Psoas muscle (tissue), 8 donors: ENCODE results near the gene LRRC56. TPM values are rescaled to one million over a fixed set of nuclear protein-coding genes. Genes with fewer than 3 reads are reported as not detected.

Experiments used
- ATAC-seq, 4 donors: fragments of 200-7000 bp; cut with Tn5 transposase; one replicate each; pipeline ENCODE4 v1.9.1; 2020; ENCODE audit warnings: moderate library complexity in 3 of 4, mild to moderate bottlenecking in 2 of 4
- DNase-seq, 2 donors: peaks; one replicate each; pipeline ENCODE4 v3.0.0-alpha.2; 2020
- H3K27ac ChIP-seq: fragments of 200-600 bp; one replicate; pipeline ENCODE4 v1.8.0; 2022
- H3K27me3 ChIP-seq, 3 donors: fragments of 200-600 bp in 1 of 3; one replicate each; pipeline versions ENCODE4 v1.6.1 to v1.8.0; 2013 to 2022; ENCODE audit warnings: low read length in 2 of 3, mild to moderate bottlenecking in 2 of 3, moderate library complexity in 1 of 3; ENCODE audit not compliant: insufficient read depth in 3 of 3
- H3K36me3 ChIP-seq, 2 donors: fragments of 200-600 bp in 1 of 2; one replicate each; pipeline versions ENCODE4 v1.6.1 to v1.8.0; 2013 to 2022; ENCODE audit warnings: low read depth in 1 of 2, mild to moderate bottlenecking in 1 of 2, moderate library complexity in 1 of 2; ENCODE audit not compliant: insufficient read depth in 1 of 2
- H3K4me1 ChIP-seq: fragments of 200-600 bp; one replicate; pipeline ENCODE4 v1.8.0; 2022
- H3K4me3 ChIP-seq: fragments of 200-600 bp; one replicate; pipeline ENCODE4 v1.8.0; 2022; ENCODE audit warnings: mild to moderate bottlenecking
- H3K9me3 ChIP-seq: fragments of 200-600 bp; one replicate; pipeline ENCODE4 v1.8.0; 2022
- WGBS, 3 donors: extraction: QIAGEN DNeasy Blood & Tissue Kit; methylation state at CpG; one replicate each; pipeline versions ENCODE4 v1.1.6 to v1.1.7; 2013; 5-methylcytosine and 5-hydroxymethylcytosine counted together
- intact Hi-C, 2 donors: fragments of 100-400 bp; cut with DNase I; formaldehyde crosslinking; loops; one replicate each; pipeline versions ENCODE4 v1.11.0 to v1.14.2; 2022
- polyA plus RNA-seq, 3 donors: library from polyadenylated mRNA; stranded (reverse); fragments of 200-250 nt; gene quantifications; one replicate each; pipeline ENCODE4 v1.2.3, GENCODE V29; 2013
- total RNA-seq, 4 donors: library from RNA; stranded (reverse); fragmentation: NEBNext Ultra II Directional in 2 of 4; extraction: Animal tissue kit (Norgen Biotek cat#: 25700) in 2 of 4; gene quantifications; one replicate each; pipeline versions ENCODE4 v1.2.1 to v1.2.4, GENCODE V29; 2021 to 2023
- TF ChIP-seq, protein P1 (sequence below): fragments of 200-600 bp; IDR thresholded peaks from one replicate; pipeline ENCODE4 v1.8.0; 2022; ENCODE audit warnings: antibody characterized with exemption
- donor health status: healthy with polysubstance abuse.
- donor health status: DM: no; HTN: no; CAD: no; lungs with moderate emphysema.
- donor health status: Bipolar disorder and iron deficiency.
- donor health status: healthy.
- donor health status: DM: yes; HTN: yes; CAD: no.
- donor health status: DM: no; HTN: no; CAD: no.
- donor health status: DM: no; HTN: no; CAD: no.
- donor health status: DM: yes; HTN: yes; CAD: no.

The LRRC56 gene
- total and polyA plus RNA-seq, 7 donors: 0.30 to 0.84 (median 0.54) TPM; not detected in 1

DNA sequence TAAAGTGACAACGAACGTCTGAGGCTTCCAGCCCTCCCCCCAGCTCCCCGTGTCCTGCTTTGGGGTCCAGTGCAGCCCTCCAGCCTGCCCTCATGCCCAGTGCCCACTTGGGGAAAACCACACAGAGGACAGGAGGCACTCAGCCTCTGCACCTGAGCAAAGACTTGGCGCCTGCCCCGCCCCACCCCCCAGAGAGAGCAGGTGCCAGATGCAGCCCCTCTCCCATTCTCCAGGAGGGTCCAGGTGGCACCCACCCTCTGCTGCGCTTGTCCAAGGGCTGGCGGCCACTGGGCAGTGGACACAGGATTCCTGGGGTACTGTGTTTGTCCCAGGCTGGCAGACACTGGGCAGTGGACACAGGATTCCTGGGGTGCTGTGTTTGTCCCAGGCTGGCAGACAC, 46.0 kb upstream of the LRRC56 start:
- no peaks in the 10 kb centered on the region for H3K9me3 ChIP-seq
- no peaks in the 10 kb centered on the region for H3K27me3 ChIP-seq
- TF ChIP-seq, protein P1, sequence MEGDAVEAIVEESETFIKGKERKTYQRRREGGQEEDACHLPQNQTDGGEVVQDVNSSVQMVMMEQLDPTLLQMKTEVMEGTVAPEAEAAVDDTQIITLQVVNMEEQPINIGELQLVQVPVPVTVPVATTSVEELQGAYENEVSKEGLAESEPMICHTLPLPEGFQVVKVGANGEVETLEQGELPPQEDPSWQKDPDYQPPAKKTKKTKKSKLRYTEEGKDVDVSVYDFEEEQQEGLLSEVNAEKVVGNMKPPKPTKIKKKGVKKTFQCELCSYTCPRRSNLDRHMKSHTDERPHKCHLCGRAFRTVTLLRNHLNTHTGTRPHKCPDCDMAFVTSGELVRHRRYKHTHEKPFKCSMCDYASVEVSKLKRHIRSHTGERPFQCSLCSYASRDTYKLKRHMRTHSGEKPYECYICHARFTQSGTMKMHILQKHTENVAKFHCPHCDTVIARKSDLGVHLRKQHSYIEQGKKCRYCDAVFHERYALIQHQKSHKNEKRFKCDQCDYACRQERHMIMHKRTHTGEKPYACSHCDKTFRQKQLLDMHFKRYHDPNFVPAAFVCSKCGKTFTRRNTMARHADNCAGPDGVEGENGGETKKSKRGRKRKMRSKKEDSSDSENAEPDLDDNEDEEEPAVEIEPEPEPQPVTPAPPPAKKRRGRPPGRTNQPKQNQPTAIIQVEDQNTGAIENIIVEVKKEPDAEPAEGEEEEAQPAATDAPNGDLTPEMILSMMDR: no peak
- intact Hi-C loops: loop anchor here in 1 of 2 donors (5.0 kb wide), 1 partner anchor 34 kb away; no protein-coding TSS in a partner anchor
- no peaks in the 10 kb centered on the region for H3K4me1 ChIP-seq
- H3K36me3 ChIP-seq: peaks cover 3 to 70% of the 10 kb centered on the region in 2 donors
- 85 to 90% (median 87%) methylated on average over 6 to 7 of the region's 7 CpGs for WGBS, 3 donors
- no peak overlapping the region for H3K27ac ChIP-seq
- no peak for ATAC-seq
- H3K4me3 ChIP-seq: no peak overlapping the region
- no peak for DNase-seq

DNA sequence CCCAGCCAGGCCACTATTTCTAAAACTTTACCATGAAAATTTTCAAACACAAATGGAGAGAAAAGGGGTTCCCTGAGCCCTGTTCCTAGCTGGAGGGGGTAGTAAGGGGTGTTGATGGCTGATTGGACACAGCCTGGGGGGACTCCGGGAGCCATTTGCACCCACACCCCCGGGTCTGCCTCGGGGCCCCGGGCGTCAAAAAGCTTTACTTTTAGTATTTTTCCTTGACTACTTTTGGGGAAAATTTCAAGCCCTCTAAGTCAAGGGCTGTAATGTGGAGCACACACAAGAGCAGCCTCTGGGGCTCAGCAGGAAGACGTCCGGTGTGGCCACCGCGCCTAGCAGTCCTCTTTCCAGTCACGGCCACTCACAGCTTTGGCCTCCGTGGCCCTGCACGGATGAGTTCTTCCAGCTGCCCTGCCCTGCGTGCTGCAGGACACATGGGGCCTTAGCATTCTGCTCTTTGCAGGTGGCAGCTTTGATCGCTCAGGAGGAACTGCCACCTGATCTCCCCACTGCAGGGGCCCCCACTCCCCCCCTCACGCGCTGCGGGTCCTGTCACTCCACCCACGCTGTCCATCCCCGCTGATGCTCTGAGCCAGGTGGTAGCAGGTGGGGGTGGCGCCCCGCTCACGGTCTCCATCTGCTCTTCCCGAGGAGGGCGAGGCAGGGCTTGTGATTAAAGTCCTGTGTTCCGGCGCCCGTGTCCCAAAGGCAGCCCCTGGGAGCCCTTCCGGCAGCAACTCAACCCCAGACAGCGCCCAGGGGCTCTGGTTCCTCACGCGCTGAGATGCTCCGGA, 44.7 kb upstream of the LRRC56 start:
- intact Hi-C loops: loop anchor here in 1 of 2 donors (5.0 kb wide), 1 partner anchor 35 kb away; no protein-coding TSS in a partner anchor
- ATAC-seq (no peak), DNase-seq (peak in 1 of 2 donors; percentile 49)
- WGBS, 3 donors: 81 to 84% (median 82%) methylated on average over 32 of the region's 32 CpGs
- H3K27me3 ChIP-seq: no peaks in the 10 kb centered on the region
- no peak overlapping the region for H3K4me3 ChIP-seq
- TF ChIP-seq, protein P1: no peak
- no peaks in the 10 kb centered on the region for H3K4me1 ChIP-seq
- peaks cover 3 to 82% of the 10 kb centered on the region in 2 donors for H3K36me3 ChIP-seq
- H3K9me3 ChIP-seq: no peaks in the 10 kb centered on the region
- H3K27ac ChIP-seq: no peak overlapping the region

DNA sequence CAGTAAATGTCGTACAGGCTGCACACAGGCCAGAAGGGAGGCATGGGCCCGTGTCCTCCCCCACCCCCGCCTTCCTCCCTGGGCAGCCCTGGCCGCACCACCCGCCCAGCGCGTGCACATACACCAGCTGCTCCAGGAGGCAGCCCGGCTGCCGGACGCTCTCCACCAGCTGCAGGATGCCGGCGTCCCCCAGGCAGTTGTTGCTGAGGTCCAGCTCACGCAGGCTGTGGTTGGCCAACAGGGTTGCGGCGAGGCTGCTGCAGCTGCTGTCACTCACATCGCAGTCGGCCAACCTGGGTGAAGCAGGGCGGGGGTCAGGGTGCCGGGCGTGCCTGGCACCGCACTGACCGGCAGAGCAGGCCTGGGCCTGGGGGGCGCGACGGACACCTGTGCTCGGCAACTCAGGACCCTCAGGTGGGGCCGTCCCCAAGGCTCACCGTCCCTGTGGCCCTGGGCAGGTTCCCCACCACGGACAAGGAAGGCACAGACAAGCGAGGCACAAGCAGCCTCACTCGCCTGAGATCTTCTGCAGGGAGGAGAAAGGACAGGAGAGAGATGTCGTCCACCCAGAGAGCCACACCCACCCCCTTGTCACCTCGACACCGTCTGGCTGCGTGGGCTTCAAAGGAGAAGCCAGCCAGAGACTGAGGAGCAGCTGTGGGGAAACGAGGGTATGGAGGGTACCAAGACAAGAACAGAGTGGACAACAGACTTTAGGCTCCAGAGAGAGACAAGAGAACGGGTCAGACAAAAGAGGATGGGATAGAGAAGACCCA, 42.4 kb upstream of the LRRC56 start:
- peak overlapping the region; percentile 46 for H3K27ac ChIP-seq
- intact Hi-C loops: loop anchor here in 1 of 2 donors (5.0 kb wide), 1 partner anchor 38 kb away; no protein-coding TSS in a partner anchor
- TF ChIP-seq, protein P1: no peak
- no peak overlapping the region for H3K4me3 ChIP-seq
- WGBS, 3 donors: 47 to 62% (median 59%) methylated on average over 29 to 37 of the region's 37 CpGs
- ATAC-seq (peak; percentile 38 to 75 (median 62)), DNase-seq (peak; percentile 54 to 57)
- H3K27me3 ChIP-seq: no peaks in the 10 kb centered on the region
- H3K4me1 ChIP-seq: no peaks in the 10 kb centered on the region
- no peaks in the 10 kb centered on the region for H3K9me3 ChIP-seq
- H3K36me3 ChIP-seq: peaks cover 8 to 90% of the 10 kb centered on the region in 2 donors

DNA sequence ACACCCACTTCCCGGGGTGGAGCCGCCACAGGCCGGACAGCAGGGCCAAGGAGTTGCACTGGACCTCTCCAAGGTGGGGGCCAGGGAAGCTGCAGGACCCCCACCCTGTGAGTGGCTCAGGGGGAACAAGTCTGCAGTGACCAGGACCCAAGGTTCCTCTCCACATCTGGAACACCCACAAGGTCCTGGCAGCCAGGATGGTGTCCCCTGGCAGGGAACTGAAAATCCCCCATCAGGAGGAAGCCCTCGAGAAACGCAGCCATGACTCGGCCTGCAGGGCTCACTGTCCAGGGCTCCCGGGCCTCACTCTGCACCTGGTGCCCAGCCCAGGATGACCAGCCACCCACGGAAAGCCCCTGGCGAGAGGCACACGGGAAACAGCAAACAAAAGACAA, 41.8 kb upstream of the LRRC56 start:
- 47 to 56% (median 50%) methylated on average over 10 of the region's 10 CpGs for WGBS, 3 donors
- Histone ChIP-seq H3K36me3 (peaks cover 9 to 90% of the 10 kb centered on the region in 2 donors), H3K9me3 (no peaks in the 10 kb centered on the region), H3K27me3 (no peaks in the 10 kb centered on the region), H3K4me1 (no peaks in the 10 kb centered on the region), H3K27ac (peak overlapping the region; percentile 46), H3K4me3 (no peak overlapping the region)
- ATAC-seq: no peak
- TF ChIP-seq, protein P1: no peak
- intact Hi-C loops: no loop called here
- peak in 1 of 2 donors; percentile 45 for DNase-seq
